ENCODE results near the gene NCAN. TPM values are rescaled to one million over a fixed set of nuclear protein-coding genes. Genes with fewer than 3 reads are reported as not detected.

NCAN gene
- total and polyA plus RNA-seq, 9 of the 15 experiments (the other 6 are each of a cell fraction or from before 2014, with no cell fraction given): 0.04 TPM; not detected in 8

DNA sequence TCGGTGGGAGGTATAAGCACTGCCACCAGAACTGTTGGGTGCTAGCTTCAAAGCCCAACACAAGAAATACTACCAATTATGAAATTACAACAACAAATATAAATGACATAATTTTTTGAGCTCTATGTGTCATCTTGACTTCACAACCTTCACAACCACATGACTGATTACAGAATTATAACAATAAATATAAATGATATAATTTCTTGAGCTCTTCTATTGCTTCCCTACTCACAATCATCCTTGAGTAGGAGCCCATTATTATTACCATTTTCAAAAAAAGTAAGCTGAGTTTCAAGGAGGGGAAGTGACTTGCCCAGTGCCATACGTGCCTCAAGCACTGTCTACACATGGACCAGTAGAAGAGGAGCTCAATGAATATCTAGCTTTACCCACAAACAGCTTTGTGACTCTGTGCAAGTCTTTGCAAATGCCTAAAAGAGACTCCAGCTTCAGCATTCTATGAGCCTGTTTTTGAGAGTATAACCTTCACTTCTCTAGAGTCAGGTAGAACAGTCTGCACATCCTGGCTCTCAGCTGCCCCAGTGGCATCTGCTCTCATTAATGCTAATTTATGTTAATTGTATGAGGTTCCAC, 22.6 kb downstream of the NCAN start (continued):
- TF ChIP-seq, protein P1, sequence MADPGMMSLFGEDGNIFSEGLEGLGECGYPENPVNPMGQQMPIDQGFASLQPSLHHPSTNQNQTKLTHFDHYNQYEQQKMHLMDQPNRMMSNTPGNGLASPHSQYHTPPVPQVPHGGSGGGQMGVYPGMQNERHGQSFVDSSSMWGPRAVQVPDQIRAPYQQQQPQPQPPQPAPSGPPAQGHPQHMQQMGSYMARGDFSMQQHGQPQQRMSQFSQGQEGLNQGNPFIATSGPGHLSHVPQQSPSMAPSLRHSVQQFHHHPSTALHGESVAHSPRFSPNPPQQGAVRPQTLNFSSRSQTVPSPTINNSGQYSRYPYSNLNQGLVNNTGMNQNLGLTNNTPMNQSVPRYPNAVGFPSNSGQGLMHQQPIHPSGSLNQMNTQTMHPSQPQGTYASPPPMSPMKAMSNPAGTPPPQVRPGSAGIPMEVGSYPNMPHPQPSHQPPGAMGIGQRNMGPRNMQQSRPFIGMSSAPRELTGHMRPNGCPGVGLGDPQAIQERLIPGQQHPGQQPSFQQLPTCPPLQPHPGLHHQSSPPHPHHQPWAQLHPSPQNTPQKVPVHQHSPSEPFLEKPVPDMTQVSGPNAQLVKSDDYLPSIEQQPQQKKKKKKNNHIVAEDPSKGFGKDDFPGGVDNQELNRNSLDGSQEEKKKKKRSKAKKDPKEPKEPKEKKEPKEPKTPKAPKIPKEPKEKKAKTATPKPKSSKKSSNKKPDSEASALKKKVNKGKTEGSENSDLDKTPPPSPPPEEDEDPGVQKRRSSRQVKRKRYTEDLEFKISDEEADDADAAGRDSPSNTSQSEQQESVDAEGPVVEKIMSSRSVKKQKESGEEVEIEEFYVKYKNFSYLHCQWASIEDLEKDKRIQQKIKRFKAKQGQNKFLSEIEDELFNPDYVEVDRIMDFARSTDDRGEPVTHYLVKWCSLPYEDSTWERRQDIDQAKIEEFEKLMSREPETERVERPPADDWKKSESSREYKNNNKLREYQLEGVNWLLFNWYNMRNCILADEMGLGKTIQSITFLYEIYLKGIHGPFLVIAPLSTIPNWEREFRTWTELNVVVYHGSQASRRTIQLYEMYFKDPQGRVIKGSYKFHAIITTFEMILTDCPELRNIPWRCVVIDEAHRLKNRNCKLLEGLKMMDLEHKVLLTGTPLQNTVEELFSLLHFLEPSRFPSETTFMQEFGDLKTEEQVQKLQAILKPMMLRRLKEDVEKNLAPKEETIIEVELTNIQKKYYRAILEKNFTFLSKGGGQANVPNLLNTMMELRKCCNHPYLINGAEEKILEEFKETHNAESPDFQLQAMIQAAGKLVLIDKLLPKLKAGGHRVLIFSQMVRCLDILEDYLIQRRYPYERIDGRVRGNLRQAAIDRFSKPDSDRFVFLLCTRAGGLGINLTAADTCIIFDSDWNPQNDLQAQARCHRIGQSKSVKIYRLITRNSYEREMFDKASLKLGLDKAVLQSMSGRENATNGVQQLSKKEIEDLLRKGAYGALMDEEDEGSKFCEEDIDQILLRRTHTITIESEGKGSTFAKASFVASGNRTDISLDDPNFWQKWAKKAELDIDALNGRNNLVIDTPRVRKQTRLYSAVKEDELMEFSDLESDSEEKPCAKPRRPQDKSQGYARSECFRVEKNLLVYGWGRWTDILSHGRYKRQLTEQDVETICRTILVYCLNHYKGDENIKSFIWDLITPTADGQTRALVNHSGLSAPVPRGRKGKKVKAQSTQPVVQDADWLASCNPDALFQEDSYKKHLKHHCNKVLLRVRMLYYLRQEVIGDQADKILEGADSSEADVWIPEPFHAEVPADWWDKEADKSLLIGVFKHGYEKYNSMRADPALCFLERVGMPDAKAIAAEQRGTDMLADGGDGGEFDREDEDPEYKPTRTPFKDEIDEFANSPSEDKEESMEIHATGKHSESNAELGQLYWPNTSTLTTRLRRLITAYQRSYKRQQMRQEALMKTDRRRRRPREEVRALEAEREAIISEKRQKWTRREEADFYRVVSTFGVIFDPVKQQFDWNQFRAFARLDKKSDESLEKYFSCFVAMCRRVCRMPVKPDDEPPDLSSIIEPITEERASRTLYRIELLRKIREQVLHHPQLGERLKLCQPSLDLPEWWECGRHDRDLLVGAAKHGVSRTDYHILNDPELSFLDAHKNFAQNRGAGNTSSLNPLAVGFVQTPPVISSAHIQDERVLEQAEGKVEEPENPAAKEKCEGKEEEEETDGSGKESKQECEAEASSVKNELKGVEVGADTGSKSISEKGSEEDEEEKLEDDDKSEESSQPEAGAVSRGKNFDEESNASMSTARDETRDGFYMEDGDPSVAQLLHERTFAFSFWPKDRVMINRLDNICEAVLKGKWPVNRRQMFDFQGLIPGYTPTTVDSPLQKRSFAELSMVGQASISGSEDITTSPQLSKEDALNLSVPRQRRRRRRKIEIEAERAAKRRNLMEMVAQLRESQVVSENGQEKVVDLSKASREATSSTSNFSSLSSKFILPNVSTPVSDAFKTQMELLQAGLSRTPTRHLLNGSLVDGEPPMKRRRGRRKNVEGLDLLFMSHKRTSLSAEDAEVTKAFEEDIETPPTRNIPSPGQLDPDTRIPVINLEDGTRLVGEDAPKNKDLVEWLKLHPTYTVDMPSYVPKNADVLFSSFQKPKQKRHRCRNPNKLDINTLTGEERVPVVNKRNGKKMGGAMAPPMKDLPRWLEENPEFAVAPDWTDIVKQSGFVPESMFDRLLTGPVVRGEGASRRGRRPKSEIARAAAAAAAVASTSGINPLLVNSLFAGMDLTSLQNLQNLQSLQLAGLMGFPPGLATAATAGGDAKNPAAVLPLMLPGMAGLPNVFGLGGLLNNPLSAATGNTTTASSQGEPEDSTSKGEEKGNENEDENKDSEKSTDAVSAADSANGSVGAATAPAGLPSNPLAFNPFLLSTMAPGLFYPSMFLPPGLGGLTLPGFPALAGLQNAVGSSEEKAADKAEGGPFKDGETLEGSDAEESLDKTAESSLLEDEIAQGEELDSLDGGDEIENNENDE (IDR thresholded peaks at IDR 0.05; ENCODE audit: low read depth, low read length): no peak
- TF ChIP-seq CCAR2 (IDR thresholded peaks at IDR 0.05; ENCODE audit: low read depth, low read length): no peak
- TF ChIP-seq CBX3 (IDR thresholded peaks at IDR 0.05; ENCODE audit: borderline replicate concordance in 1 of 2, low read length in 2 of 2): peak in 1 of 2 experiments; percentile 56; a peak in 1 of 3 replicates
- peak; percentile 66 for TF ChIP-seq RBM25 (IDR thresholded peaks at IDR 0.05; ENCODE audit: low read depth, low read length, severe bottlenecking)
- no peak for TF ChIP-seq ZNF717 (CRISPR knock-in tag; IDR thresholded peaks at IDR 0.05)
- TF ChIP-seq, protein P2, sequence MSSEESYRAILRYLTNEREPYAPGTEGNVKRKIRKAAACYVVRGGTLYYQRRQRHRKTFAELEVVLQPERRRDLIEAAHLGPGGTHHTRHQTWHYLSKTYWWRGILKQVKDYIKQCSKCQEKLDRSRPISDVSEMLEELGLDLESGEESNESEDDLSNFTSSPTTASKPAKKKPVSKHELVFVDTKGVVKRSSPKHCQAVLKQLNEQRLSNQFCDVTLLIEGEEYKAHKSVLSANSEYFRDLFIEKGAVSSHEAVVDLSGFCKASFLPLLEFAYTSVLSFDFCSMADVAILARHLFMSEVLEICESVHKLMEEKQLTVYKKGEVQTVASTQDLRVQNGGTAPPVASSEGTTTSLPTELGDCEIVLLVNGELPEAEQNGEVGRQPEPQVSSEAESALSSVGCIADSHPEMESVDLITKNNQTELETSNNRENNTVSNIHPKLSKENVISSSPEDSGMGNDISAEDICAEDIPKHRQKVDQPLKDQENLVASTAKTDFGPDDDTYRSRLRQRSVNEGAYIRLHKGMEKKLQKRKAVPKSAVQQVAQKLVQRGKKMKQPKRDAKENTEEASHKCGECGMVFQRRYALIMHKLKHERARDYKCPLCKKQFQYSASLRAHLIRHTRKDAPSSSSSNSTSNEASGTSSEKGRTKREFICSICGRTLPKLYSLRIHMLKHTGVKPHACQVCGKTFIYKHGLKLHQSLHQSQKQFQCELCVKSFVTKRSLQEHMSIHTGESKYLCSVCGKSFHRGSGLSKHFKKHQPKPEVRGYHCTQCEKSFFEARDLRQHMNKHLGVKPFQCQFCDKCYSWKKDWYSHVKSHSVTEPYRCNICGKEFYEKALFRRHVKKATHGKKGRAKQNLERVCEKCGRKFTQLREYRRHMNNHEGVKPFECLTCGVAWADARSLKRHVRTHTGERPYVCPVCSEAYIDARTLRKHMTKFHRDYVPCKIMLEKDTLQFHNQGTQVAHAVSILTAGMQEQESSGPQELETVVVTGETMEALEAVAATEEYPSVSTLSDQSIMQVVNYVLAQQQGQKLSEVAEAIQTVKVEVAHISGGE (CRISPR knock-in tag; IDR thresholded peaks at IDR 0.05): no peak
- no peak for TF ChIP-seq RFX5 (IDR thresholded peaks at IDR 0.05; ENCODE audit: low read depth, low read length)
- TF ChIP-seq ZNF354B (CRISPR knock-in tag; IDR thresholded peaks at IDR 0.05): peak; percentile 98
- no peak for TF ChIP-seq ETS2 (tag; IDR thresholded peaks at IDR 0.05; ENCODE audit: borderline replicate concordance, poor library complexity, severe bottlenecking)
- TF ChIP-seq ZNF584 (CRISPR knock-in tag; IDR thresholded peaks at IDR 0.05; ENCODE audit: low read depth): no peak
- TF ChIP-seq ZKSCAN8 (CRISPR knock-in tag; IDR thresholded peaks at IDR 0.05): no peak

Data from K562 (cell line).